ENCODE data around the gene ZDHHC20.
"Not testable (repeated sequence)": the region's sequence is repeated elsewhere in the genome, so short reads cannot be mapped to it uniquely, and the experiment has no call there.

Gene ZDHHC20

GRCh38 chr13:21435231-21435630 lies 23.9 kb downstream of the ZDHHC20 start:
- DNase-seq, result no peak

GRCh38 chr13:21434588-21434987 lies 24.5 kb downstream of the ZDHHC20 start:
- DNase-seq, result no peak

- DNase-seq, result no peak
Observed at GRCh38 chr13:21429211-21429610, 29.9 kb downstream of the ZDHHC20 start.

GRCh38 chr13:21427741-21428140 lies 31.4 kb downstream of the ZDHHC20 start:
- DNase-seq, result no peak

GRCh38 chr13:21426238-21426637 lies 32.9 kb downstream of the ZDHHC20 start:
- DNase-seq, result no peak

- no peak for DNase-seq
Observed at GRCh38 chr13:21420706-21421105, 38.4 kb downstream of the ZDHHC20 start.

- DNase-seq, result no peak
Observed at GRCh38 chr13:21413013-21413412, 46.1 kb downstream of the ZDHHC20 start.

GRCh38 chr13:21410453-21410852 lies 48.6 kb downstream of the ZDHHC20 start:
- DNase-seq, result not testable (repeated sequence)

- no peak for DNase-seq
Observed at GRCh38 chr13:21405309-21405708, 53.8 kb downstream of the ZDHHC20 start.

GRCh38 chr13:21402586-21403307 lies 56.4 kb downstream of the ZDHHC20 start:
- DNase-seq, result peak in 1 of 2 experiments; percentile 21

GRCh38 chr13:21399741-21400140 lies 59.4 kb downstream of the ZDHHC20 start:
- no peak for DNase-seq

- DNase-seq, result no peak
Observed at GRCh38 chr13:21395953-21396352, 63.1 kb downstream of the ZDHHC20 start.

GRCh38 chr13:21389124-21389523 lies 70.0 kb downstream of the ZDHHC20 start:
- DNase-seq, result no peak

GRCh38 chr13:21385710-21386109 lies 73.4 kb downstream of the ZDHHC20 start:
- no peak for DNase-seq

GRCh38 chr13:21383090-21383489 lies 76.0 kb downstream of the ZDHHC20 start:
- DNase-seq, result no peak

- DNase-seq, result not testable (repeated sequence)
Observed at GRCh38 chr13:21376998-21377985, 81.8 kb downstream of the ZDHHC20 start.

GRCh38 chr13:21372530-21372929 lies 86.6 kb downstream of the ZDHHC20 start:
- no peak for DNase-seq

- no peak for DNase-seq
Observed at GRCh38 chr13:21371011-21371410, 88.1 kb downstream of the ZDHHC20 start.

- DNase-seq, result no peak
Observed at GRCh38 chr13:21365574-21365973, 93.5 kb downstream of the ZDHHC20 start.

- DNase-seq, result no peak
Observed at GRCh38 chr13:21364916-21365315, 94.2 kb downstream of the ZDHHC20 start.

GRCh38 chr13:21364357-21364756 lies 94.7 kb downstream of the ZDHHC20 start:
- no peak for DNase-seq

GRCh38 chr13:21362741-21363140 lies 96.4 kb downstream of the ZDHHC20 start:
- DNase-seq, result no peak

GRCh38 chr13:21361706-21362105 lies 97.4 kb downstream of the ZDHHC20 start:
- no peak for DNase-seq

GRCh38 chr13:21361123-21361522 lies 98.0 kb downstream of the ZDHHC20 start:
- no peak for DNase-seq
